ENCODE data around the gene LRRC8B. TPM values are rescaled to one million over a fixed set of nuclear protein-coding genes. Genes with fewer than 3 reads are reported as not detected.

Gene LRRC8B
- total and polyA plus RNA-seq, 2 of the 13 experiments (the other 11 are each of a cell fraction or from before 2014, with no cell fraction given), result 4.9 to 7.6 TPM

- TF ChIP-seq RARA (CRISPR knock-in tag; IDR thresholded peaks at IDR 0.05) (peak; percentile 68), IKZF4 (CRISPR knock-in tag; IDR thresholded peaks at IDR 0.05; ENCODE audit: borderline replicate concordance, low read depth, not compliant biosample characterization) (no peak), SNAPC2 (CRISPR knock-in tag; IDR thresholded peaks at IDR 0.05) (no peak), SNRNP70 (IDR thresholded peaks at IDR 0.05; ENCODE audit: low read depth, low read length) (no peak), NR2F2 (IDR thresholded peaks at IDR 0.05; ENCODE audit: borderline replicate concordance, low read depth) (peak; percentile 86), SRSF9 (IDR thresholded peaks at IDR 0.05; ENCODE audit: borderline replicate concordance, insufficient read depth, low read depth, low read length, poor library complexity, severe bottlenecking) (no peak), PHF5A (CRISPR knock-in tag; IDR thresholded peaks at IDR 0.05; ENCODE audit: low read depth, unreplicated experiment) (no peak), ZNF432 (CRISPR knock-in tag; IDR thresholded peaks at IDR 0.05; ENCODE audit: borderline replicate concordance) (no peak), ZIK1 (CRISPR knock-in tag; IDR thresholded peaks at IDR 0.05; ENCODE audit: borderline replicate concordance, low read depth) (no peak), ZFP91 (CRISPR knock-in tag; IDR thresholded peaks at IDR 0.05; ENCODE audit: borderline replicate concordance) (no peak), ZNF468 (CRISPR knock-in tag; IDR thresholded peaks at IDR 0.05) (no peak), ZBTB25 (CRISPR knock-in tag; IDR thresholded peaks at IDR 0.05) (no peak), DNMT1 (CRISPR knock-in tag; IDR thresholded peaks at IDR 0.05) (no peak), YEATS2 (CRISPR knock-in tag; IDR thresholded peaks at IDR 0.05; ENCODE audit: borderline replicate concordance) (no peak), SOX5 (CRISPR knock-in tag; IDR thresholded peaks at IDR 0.05; ENCODE audit: borderline replicate concordance) (peak; percentile 65; the same call in 1 of the 2 replicates), BCL6 (CRISPR knock-in tag; IDR thresholded peaks at IDR 0.05) (no peak), XRCC5 (optimal IDR thresholded peaks at IDR 0.05; ENCODE audit: low read length) (no peak), ZNF121 (CRISPR knock-in tag; IDR thresholded peaks at IDR 0.05) (no peak)
- TF ChIP-seq, protein P1, sequence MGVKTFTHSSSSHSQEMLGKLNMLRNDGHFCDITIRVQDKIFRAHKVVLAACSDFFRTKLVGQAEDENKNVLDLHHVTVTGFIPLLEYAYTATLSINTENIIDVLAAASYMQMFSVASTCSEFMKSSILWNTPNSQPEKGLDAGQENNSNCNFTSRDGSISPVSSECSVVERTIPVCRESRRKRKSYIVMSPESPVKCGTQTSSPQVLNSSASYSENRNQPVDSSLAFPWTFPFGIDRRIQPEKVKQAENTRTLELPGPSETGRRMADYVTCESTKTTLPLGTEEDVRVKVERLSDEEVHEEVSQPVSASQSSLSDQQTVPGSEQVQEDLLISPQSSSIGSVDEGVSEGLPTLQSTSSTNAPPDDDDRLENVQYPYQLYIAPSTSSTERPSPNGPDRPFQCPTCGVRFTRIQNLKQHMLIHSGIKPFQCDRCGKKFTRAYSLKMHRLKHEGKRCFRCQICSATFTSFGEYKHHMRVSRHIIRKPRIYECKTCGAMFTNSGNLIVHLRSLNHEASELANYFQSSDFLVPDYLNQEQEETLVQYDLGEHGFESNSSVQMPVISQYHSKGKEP (CRISPR knock-in tag; IDR thresholded peaks at IDR 0.05), result no peak
- TF ChIP-seq, protein P2, sequence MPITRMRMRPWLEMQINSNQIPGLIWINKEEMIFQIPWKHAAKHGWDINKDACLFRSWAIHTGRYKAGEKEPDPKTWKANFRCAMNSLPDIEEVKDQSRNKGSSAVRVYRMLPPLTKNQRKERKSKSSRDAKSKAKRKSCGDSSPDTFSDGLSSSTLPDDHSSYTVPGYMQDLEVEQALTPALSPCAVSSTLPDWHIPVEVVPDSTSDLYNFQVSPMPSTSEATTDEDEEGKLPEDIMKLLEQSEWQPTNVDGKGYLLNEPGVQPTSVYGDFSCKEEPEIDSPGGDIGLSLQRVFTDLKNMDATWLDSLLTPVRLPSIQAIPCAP (CRISPR knock-in tag; IDR thresholded peaks at IDR 0.05; ENCODE audit: low read depth), result no peak
- TF ChIP-seq, protein P3, sequence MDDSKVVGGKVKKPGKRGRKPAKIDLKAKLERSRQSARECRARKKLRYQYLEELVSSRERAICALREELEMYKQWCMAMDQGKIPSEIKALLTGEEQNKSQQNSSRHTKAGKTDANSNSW (CRISPR knock-in tag; IDR thresholded peaks at IDR 0.05; ENCODE audit: borderline replicate concordance), result no peak
Measured at GRCh38 chr1:89605692-89606091, 81.1 kb downstream of the LRRC8B start (continued).
